ENCODE measurements around the gene SSTR1. TPM values are rescaled to one million over a fixed set of nuclear protein-coding genes. Genes with fewer than 3 reads are reported as not detected.

Gene SSTR1
- total RNA-seq, 1 donor from 2014 or later: not detected

DNA sequence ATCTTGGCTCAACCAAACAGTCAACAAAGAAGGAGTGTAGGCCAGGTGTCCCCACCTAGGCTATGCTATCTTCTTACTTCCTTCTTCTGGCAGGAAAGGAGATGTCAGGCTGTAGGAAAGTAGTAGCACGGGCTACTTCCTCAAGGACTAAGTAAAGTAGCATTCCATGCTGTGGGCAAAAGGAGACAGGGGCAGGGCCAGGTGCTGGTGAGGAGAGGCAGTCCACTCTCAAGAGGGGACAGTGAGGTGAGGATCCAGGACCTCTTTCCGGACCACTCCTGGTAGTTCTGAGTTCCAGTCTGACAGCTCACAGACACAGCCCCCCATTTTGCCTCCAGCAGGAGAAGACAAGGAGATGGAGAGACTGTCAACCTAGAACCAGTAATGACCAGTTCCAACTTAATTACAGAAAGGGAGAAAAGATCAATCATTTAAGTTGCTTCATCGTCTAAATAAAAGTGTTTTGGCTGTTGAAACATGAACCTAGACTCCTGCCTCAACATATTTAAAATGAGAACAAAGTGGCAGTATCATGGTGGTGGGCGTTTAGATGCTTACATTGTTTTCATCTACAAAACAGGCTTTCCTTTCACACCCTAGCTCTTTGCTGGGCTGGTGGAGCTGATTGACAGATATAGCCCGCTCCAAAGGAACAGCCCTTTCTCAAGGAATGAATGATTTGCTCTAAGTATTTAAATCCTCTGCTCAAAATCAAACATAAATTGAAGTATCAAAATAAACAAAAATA is 5.1 kb upstream of the SSTR1 start:
- no peak for DNase-seq (ENCODE audit: low read depth in 2 of 2)

DNA sequence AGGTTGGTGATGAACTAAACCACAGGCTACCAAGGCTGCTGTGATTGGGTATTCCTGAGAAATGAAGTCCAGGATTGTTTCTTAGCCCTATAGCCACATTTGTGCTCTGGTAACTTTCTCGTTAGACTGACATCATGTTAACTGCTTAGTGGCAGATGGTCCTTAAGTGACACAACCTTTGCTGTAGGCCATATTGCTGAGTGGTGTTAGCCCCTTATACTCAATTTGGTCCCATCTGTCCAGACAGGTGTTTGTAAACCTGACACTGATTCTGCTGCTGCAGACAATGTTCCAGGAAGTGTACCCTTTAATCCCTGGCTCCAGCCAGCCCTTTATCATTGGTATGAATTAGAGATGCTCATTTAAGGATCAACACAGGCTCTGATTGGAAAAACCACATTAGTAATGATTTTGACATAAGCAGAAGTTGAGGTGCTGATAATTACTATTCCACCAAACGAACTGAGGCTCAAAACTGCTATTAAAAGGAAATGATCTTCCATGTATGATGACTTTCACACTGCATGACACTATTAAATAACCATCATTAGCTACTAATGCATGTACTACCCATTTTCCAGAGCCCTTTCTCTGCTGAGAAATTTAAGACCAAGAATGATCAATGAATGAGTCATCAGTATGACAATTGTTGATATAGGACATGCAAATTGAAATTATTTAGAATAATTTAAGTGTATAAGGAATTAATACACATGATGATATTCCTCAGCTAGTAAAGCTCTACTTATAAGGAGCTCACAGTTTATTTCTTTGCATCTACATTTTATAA is 3.6 kb upstream of the SSTR1 start:
- no peak for DNase-seq (ENCODE audit: low read depth in 2 of 2)

DNA sequence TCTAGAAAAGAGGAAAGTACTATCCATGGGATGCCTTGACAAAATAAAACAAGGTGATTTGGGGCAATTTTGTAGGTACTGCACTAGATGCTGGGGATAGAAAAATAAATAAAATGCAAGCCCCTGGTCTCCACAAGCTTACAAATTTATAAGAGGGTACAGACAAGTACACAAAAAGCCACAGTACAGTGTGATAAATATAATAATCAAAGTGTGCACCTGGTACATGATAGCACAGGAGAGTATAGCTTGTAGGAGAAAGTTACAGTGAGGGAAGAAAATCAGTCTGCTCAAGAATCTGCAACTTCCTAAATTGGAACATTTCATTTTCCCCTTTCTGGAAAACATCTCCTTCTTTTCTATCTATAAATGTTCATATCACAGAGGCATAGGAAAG is 3.0 kb upstream of the SSTR1 start:
- no peak for DNase-seq (ENCODE audit: low read depth in 2 of 2)

DNA sequence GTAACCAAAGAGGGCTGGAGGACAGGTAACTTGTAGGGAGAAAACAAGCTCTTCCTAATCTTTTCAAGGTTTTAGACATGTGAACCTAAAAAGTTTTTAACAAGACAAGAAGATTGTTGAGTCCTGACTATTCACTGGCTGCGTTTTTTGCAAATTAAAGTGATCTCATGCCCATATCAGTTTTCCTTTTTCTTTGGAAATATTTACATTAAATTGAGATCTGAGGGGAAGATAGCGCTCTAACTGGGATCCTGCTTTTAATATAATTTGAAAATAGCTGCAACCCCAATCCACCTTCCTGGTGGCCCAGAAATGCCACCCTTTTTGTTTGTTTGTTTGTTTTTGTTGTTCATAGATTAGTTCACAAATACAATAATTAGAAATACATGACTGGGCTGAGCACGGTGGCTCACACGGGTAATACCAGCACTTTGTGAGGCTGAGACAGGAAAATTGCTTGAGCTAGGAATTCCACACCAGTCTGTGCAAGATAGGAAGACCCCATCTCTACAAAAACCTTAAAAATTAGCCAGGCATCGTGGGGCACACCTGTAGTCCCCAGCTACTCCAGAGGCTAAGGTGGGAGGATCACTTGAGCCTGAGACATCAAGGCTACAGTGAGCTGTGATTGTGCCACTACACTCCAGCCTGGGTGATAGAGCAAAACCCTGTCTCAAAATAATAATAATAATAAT is 2.4 kb upstream of the SSTR1 start:
- DNase-seq (ENCODE audit: low read depth in 2 of 2): no peak

DNA sequence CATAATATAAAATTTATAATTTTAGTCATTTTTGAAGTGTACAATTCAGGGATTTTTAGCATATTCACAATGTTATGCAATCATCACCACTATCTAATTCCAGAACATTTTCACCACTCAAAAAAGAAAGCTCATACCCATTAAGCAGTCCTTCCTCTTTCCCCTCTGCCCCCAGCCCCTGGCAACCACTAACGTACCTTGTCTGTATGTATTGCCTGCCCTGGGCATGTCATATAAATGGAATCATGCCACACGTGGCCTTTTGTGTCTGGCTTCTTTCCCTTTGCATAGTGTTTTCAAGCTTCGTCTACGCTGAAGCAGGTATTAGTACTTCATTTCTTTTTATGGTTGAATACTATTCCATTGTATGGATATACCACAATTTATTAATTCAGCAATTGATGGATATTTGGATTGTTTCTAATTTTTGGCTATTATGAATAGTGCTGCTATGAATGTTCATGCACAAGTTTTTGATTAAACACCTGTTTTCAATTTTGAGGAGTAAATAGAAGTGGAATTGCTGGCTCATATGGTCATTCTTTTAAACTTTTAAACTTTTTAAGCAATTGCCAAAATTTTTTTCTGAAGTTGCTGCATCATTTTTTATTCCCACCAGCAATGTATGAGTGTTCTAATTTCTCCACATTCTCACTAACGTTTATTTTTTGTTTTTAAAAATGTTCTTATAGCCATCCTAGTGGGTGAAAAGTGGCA is 1.6 kb upstream of the SSTR1 start:
- no peak for DNase-seq (ENCODE audit: low read depth in 2 of 2)

DNA sequence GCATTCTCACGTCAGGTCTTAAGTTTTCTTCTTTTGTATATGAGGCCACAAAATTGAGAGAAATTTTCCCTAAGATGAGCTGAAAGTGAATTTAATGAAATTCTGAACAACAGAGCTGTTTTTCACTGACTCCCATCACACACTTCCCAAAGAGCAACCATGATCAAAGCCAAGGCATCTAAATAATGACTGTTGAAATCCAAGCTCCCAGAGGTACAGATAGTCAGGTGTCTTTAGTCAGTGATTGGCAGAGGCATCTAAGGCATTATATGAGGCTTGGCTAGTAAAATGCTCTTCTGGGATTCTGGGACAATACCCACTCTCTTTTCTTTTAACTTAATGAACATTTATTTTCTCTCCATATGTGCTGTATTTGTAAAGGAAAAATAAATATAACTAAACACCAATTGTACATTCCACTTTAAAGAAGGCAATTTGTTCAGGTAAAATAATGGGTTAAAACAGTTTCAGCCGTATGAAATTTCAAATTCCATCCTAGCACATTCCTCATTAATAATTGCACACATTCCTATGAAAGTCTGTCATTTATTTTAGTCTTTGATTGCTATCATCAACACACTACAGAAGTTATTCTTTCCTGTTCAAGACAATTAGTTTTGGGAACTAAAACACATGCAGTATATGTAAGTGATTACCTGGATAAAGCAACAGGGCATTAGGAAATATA is 871 bp upstream of the SSTR1 start:
- DNase-seq (ENCODE audit: low read depth in 2 of 2): no peak

DNA sequence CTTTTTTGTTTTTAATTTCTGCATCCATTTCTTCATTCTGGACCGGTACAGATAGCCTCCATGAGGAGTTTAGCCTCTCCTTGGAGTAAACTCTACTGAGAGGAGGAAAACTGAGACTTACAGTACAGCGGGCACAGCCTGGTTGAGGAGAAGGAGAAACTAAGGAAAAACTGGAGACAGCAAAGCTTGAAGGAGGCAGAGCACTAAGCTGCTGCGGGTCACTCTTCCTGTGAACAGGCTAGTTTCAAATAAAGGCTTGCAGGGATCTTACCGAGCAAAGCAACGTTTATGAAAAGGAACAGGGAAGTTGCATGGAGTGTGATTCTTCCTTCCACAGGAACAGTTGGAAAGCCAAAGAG is 348 bp upstream of the SSTR1 start:
- peak in 1 of 2 donors; percentile 2 for DNase-seq (ENCODE audit: low read depth in 2 of 2)

DNA sequence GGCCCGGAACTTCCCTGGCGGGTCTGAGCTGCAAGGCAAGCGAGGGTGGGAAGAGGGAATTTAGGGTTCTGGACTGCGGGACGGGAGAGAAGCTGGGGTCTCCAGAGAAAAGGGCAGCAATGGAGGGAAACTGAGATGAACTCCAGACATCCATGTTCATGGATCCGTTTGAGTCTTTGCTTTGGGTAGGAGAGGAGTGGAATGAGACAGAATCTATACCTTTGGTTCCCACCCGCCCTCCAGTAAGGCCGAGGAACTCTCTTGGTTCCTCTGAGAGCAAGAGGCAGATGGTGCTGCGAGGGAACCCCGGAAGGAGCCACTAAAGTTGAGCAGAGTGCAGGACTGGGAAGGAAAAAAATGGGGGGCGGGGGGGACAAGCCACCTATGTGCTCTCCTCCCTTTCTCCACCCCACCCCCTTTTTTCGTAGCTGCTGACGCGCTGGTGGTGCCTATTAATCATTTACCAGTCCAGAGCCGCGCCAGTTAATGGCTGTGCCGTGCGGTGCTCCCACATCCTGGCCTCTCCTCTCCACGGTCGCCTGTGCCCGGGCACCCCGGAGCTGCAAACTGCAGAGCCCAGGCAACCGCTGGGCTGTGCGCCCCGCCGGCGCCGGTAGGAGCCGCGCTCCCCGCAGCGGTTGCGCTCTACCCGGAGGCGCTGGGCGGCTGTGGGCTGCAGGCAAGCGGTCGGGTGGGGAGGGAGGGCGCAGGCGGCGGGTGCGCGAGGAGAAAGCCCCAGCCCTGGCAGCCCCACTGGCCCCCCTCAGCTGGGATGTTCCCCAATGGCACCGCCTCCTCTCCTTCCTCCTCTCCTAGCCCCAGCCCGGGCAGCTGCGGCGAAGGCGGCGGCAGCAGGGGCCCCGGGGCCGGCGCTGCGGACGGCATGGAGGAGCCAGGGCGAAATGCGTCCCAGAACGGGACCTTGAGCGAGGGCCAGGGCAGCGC is 1.2 kb downstream of the SSTR1 start:
- peak in 1 of 2 donors; percentile 50 for DNase-seq (ENCODE audit: low read depth in 2 of 2)

DNA sequence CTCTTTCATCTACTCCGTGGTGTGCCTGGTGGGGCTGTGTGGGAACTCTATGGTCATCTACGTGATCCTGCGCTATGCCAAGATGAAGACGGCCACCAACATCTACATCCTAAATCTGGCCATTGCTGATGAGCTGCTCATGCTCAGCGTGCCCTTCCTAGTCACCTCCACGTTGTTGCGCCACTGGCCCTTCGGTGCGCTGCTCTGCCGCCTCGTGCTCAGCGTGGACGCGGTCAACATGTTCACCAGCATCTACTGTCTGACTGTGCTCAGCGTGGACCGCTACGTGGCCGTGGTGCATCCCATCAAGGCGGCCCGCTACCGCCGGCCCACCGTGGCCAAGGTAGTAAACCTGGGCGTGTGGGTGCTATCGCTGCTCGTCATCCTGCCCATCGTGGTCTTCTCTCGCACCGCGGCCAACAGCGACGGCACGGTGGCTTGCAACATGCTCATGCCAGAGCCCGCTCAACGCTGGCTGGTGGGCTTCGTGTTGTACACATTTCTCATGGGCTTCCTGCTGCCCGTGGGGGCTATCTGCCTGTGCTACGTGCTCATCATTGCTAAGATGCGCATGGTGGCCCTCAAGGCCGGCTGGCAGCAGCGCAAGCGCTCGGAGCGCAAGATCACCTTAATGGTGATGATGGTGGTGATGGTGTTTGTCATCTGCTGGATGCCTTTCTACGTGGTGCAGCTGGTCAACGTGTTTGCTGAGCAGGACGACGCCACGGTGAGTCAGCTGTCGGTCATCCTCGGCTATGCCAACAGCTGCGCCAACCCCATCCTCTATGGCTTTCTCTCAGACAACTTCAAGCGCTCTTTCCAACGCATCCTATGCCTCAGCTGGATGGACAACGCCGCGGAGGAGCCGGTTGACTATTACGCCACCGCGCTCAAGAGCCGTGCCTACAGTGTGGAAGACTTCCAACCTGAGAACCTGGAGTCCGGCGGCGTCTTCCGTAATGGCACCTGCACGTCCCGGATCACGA is 2.2 kb downstream of the SSTR1 start:
- peak in 1 of 2 donors; percentile 57 for DNase-seq (ENCODE audit: low read depth in 2 of 2)

DNA sequence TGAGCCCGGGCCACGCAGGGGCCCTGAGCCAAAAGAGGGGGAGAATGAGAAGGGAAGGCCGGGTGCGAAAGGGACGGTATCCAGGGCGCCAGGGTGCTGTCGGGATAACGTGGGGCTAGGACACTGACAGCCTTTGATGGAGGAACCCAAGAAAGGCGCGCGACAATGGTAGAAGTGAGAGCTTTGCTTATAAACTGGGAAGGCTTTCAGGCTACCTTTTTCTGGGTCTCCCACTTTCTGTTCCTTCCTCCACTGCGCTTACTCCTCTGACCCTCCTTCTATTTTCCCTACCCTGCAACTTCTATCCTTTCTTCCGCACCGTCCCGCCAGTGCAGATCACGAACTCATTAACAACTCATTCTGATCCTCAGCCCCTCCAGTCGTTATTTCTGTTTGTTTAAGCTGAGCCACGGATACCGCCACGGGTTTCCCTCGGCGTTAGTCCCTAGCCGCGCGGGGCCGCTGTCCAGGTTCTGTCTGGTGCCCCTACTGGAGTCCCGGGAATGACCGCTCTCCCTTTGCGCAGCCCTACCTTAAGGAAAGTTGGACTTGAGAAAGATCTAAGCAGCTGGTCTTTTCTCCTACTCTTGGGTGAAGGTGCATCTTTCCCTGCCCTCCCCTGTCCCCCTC is 3.0 kb downstream of the SSTR1 start:
- DNase-seq (ENCODE audit: low read depth in 2 of 2): peak; percentile 11 to 76

DNA sequence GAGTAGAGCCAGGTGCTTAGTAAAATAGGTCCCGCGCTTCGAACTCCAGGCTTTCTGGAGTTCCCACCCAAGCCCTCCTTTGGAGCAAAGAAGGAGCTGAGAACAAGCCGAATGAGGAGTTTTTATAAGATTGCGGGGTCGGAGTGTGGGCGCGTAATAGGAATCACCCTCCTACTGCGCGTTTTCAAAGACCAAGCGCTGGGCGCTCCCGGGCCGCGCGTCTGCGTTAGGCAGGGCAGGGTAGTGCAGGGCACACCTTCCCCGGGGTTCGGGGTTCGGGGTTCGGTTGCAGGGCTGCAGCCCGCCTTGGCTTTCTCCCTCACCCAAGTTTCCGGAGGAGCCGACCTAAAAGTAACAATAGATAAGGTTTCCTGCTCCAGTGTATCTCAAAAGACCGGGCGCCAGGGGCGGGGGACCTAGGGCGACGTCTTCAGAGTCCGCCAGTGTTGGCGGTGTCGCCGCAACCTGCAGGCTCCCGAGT is 3.6 kb downstream of the SSTR1 start:
- DNase-seq (ENCODE audit: low read depth in 2 of 2): peak in 1 of 2 donors; percentile 4

DNA sequence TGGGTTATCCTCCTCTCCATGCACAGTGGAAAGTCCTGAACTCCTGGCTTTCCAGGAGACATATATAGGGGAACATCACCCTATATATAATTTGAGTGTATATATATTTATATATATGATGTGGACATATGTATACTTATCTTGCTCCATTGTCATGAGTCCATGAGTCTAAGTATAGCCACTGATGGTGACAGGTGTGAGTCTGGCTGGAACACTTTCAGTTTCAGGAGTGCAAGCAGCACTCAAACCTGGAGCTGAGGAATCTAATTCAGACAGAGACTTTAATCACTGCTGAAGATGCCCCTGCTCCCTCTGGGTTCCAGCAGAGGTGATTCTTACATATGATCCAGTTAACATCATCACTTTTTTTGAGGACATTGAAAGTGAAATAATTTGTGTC is 4.4 kb downstream of the SSTR1 start:
- no peak for DNase-seq (ENCODE audit: low read depth in 2 of 2)

DNA sequence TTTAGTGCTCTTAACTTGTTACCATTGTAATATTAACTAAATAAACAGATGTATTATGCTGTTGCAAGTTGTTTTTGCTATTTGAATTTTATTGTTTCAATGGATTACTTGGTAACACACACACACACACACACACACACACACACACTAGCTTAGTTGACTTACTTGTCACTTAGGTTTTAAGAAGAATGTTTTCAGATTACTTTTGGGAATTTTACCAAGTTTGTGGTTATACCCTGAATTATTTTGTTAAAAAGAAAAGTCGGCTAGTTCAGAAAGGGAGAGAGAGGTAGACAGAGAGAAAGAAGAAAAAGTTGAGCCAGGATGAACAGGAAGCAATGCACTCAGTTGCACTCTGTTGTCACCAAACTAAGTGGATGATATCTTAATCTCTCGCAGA is 5.3 kb downstream of the SSTR1 start:
- no peak for DNase-seq (ENCODE audit: low read depth in 2 of 2)

DNA sequence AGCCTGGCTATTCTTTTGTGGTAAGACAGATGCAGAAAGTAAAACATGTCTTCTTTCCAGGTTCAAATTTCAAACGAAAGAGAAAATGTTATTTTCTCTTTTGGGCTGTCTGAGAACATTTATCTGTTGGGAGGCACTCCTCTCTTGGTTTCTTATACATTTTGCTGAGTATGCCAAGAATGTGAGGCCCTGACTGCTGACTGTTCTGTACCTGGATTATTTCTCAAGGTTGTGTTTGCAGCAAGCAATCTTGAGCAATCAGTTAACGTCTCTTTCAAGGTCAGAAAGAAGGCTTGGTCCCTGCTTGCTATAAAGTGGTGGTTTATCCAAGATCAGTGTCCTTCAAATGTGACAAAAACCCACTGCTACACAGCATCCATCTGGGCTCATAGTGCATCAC is 9.8 kb downstream of the SSTR1 start:
- DNase-seq (ENCODE audit: low read depth in 2 of 2): no peak

DNA sequence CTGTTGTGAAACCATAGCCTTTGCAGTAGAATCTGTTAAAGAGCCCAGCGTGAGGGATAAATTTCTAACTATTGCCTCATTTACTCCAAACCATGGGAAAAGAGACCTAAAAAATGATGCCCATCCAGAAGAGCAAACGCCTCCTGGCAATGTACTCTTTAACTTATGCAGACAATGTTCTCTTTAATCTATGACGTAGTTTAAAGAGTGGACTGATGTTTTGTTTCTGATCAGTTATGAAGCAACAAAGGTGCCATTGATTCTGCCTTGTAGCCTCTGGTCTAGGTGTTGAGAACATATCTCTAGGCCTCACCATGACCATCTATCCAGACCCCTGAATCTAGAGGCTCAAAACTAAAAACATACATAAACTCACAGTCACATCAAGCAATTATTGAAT is 13.4 kb downstream of the SSTR1 start:
- DNase-seq (ENCODE audit: low read depth in 2 of 2): no peak

DNA sequence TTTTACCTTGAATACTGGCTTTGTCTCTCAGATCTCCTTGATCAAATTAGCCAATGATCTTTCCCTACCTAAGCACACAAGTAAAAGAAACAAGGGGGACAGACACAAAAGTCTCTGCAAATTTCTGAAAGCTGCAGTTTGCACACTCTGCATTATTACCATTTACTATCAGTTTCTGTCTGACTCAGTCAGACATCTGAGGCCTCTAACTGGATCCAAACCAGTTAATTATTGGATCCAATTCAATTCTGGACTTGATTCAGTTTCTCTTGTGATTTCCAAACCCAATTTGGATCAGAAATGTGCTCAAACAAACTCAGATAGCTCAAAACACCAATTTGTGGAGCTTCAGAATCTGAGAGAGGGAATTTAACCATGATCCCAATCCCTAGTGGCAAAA is 16.6 kb downstream of the SSTR1 start:
- DNase-seq (ENCODE audit: low read depth in 2 of 2): no peak

DNA sequence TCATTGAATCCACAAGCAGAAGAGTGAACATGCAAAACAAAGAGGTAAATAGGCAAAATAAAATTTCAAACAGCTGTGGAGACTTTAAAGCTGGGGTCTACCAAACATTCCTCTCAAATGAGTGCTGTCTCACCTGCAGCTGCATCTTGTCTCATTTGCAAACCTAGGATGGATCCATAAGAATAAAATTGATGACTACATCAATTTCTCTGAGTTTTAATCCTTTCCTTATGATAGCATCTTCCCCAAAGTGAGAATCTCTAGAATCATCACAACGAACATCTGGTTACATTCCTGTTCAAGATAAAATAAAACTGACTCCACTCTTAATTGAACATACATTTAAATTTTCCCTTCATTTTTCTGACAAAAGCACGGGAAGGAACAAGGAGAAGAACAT is 18.2 kb downstream of the SSTR1 start:
- DNase-seq (ENCODE audit: low read depth in 2 of 2): no peak

DNA sequence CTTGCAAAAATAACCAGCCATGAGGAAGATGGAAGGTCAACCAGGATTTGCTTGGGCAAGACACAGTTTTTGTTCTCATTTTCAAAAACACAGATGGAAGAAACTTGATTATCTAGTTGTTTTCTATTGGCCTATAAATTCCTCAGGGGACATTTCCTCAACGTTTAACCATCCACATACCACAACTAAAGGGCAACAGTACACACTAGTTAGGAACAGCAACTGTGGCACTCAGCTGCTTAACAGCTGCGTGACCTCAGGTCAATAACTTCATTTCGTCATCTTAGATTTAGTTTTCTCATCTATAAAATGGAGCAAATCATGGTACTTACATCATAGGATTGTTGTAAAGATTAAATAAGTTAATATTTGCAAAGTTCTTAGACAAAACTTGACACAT is 18.7 kb downstream of the SSTR1 start:
- no peak for DNase-seq (ENCODE audit: low read depth in 2 of 2)

Data from dermis microvascular lymphatic vessel endothelial cell (primary cell).